GM12878 (cell line): ENCODE data around the gene CRYBG3. TPM values are rescaled to one million over a fixed set of nuclear protein-coding genes. Genes with fewer than 3 reads are reported as not detected.

Source experiments
- ATAC-seq: fragments of 200-7000 bp; cut with Tn5 transposase; 3 replicates; pipeline ENCODE4 v1.9.1; 2020; ENCODE audit warnings: mild to moderate bottlenecking, moderate library complexity
- BruUV-seq: library from RNA; stranded (reverse); fragments of 400-500 nt; replicated peaks from 2 replicates; lab custom pipeline; 2021; lab: Mats Ljungman, UMichigan
- CTCF ChIA-PET: fragments of 300-600 bp; sonication (Branson Sonifier 250); formaldehyde crosslinking; extraction: SDS; loops from one replicate; lab custom pipeline; 2021; ENCODE audit warnings: inconsistent platforms; lab: Yijun Ruan, JAX
- POLR2A ChIA-PET: fragments of 350-600 bp; formaldehyde crosslinking; extraction: SDS; loops from one replicate; lab custom pipeline; 2021; ENCODE audit warnings: inconsistent platforms; lab: Charles Lee
- RAD21 ChIA-PET: fragments of 300-600 bp; sonication (Branson Sonifier 250); formaldehyde crosslinking; loops from one replicate; lab custom pipeline; 2023; ENCODE audit warnings: antibody characterized with exemption; ENCODE audit not compliant: unreplicated experiment; lab: Charles Lee
- SMC1A ChIA-PET: fragments of 300-600 bp; sonication (Branson Sonifier 250); formaldehyde crosslinking; loops from one replicate; lab custom pipeline; 2023; ENCODE audit not compliant: unreplicated experiment, uncharacterized antibody; lab: Charles Lee
- DNase-seq: peaks from one replicate; pipeline ENCODE4 v3.0.0-alpha.2; 2011; ENCODE audit warnings: low read depth, low spot score
- FAIRE-seq: peaks from 3 replicates; lab custom pipeline; 2011; peaks lifted over from hg19 to GRCh38; lab: Jason Lieb, UNC
- H2AFZ ChIP-seq: 2 replicates; pipeline ENCODE4 v1.6.0; 2011; ENCODE audit warnings: low read depth, low read length, control low read depth; ENCODE audit not compliant: control insufficient read depth
- H3K27ac ChIP-seq: 2 replicates; pipeline ENCODE4 v1.5.1; 2011; ENCODE audit warnings: control low read depth; ENCODE audit not compliant: control insufficient read depth, insufficient read depth
- H3K27me3 ChIP-seq, 2 experiments: replicated peaks in 1 of 2; 2 replicates each; pipeline versions ENCODE4 v1.6.0 to v1.6.1; 2011; ENCODE audit warnings: low read length in 1 of 2; ENCODE audit not compliant: control insufficient read depth in 2 of 2, insufficient read depth in 2 of 2
- H3K36me3 ChIP-seq, 2 experiments: 2 replicates each; pipeline ENCODE4 v1.5.1; 2011; ENCODE audit warnings: low read length in 1 of 2; ENCODE audit not compliant: control insufficient read depth in 2 of 2, insufficient read depth in 2 of 2
- H3K4me1 ChIP-seq: 2 replicates; pipeline ENCODE4 v1.6.1; 2011; ENCODE audit warnings: mild to moderate bottlenecking, low read length, moderate library complexity, mixed read lengths; ENCODE audit not compliant: control insufficient read depth, insufficient read depth
- H3K4me2 ChIP-seq: 2 replicates; pipeline ENCODE4 v1.6.0; 2011; ENCODE audit warnings: control low read depth; ENCODE audit not compliant: control insufficient read depth, insufficient read depth
- H3K4me3 ChIP-seq: fragments of 200-600 bp; sonication (generic); 2 replicates; pipeline ENCODE4 v1.5.1; 2016
- H3K79me2 ChIP-seq: 2 replicates; pipeline ENCODE4 v1.6.0; 2011; ENCODE audit warnings: low read length; ENCODE audit not compliant: control insufficient read depth, insufficient read depth
- H3K9ac ChIP-seq: 2 replicates; pipeline ENCODE4 v1.8.0; 2011; ENCODE audit warnings: low read length, control low read depth, mixed read lengths; ENCODE audit not compliant: control insufficient read depth, insufficient read depth
- H3K9me3 ChIP-seq: replicated peaks from 3 replicates; pipeline ENCODE4 v1.5.1; 2011; ENCODE audit warnings: mild to moderate bottlenecking, low read length; ENCODE audit not compliant: control insufficient read depth, insufficient read depth
- H4K20me1 ChIP-seq: 2 replicates; pipeline ENCODE4 v1.6.0; 2011; ENCODE audit not compliant: control insufficient read depth, insufficient read depth
- EP300 ChIP-seq, 2 experiments: fragments of 150-350 bp in 1 of 2; IDR thresholded peaks; 2 replicates each; pipeline ENCODE4 v1.6.1; 2011 to 2012; ENCODE audit warnings: low read depth in 2 of 2, low read length in 2 of 2, borderline replicate concordance in 1 of 2, improper control_type of control experiment in 1 of 2, inconsistent platforms in 1 of 2; ENCODE audit not compliant: control insufficient read depth in 1 of 2
- ZNF24 ChIP-seq: fragments of 450-650 bp; IDR thresholded peaks from 2 replicates; pipeline ENCODE4 v1.6.1; 2017; ENCODE audit warnings: antibody characterized with exemption, mild to moderate bottlenecking
- WGBS: methylation state at CpG from one replicate; pipeline ENCODE4 v1.1.6; 2016; ENCODE audit warnings: low lambda C conversion rate; ENCODE audit not compliant: insufficient replicate concordance, insufficient coverage; ENCODE audit errors: missing lambda C conversion rate; 5-methylcytosine and 5-hydroxymethylcytosine counted together
- in situ Hi-C: fragments of 300-500 bp; cut with MboI; formaldehyde crosslinking; loops from 9 replicates; pipeline ENCODE4 v1.14.3; 2018; ENCODE audit warnings: mixed read lengths
- intact Hi-C: fragments of 100-400 bp; cut with micrococcal nuclease; formaldehyde crosslinking; loops from one replicate; pipeline ENCODE4 v1.14.2; 2022; ENCODE audit not compliant: unreplicated experiment
- polyA plus RNA-seq, 11 experiments: library from polyadenylated mRNA; depleted of rRNA in 4 of 11; unstranded in 6 of 11; stranded (reverse) in 5 of 11; fragments of >200 nt; fragmentation: Nextera tagmentation in 4 of 11; fragmentation: Illumina TruSeq in 1 of 11; extraction: Ambion mirVana in 4 of 11; extraction: Trizol in 1 of 11; gene quantifications; 1 replicate in 1 of 11; 2 replicates in 10 of 11; pipeline versions ENCODE4 v1.2.1 to v1.2.3, GENCODE V29; 2011 to 2016; ENCODE audit warnings: inconsistent platforms in 2 of 11, missing spikeins in 2 of 11, low read depth in 1 of 11
- total RNA-seq, 4 experiments: library from RNA; depleted of rRNA in 3 of 4; stranded (reverse); fragments of >200 nt in 3 of 4; fragmentation: Illumina TruSeq in 1 of 4; extraction: Trizol in 1 of 4; gene quantifications; 2 replicates each; pipeline versions ENCODE4 v1.2.1 to v1.2.3, GENCODE V29; 2013 to 2021
- TF ChIP-seq, protein P1 (sequence below): IDR thresholded peaks from 2 replicates; pipeline ENCODE4 v1.6.1; 2012; ENCODE audit warnings: mild to moderate bottlenecking, low read depth, low read length

The CRYBG3 gene
- total and polyA plus RNA-seq, 10 of the 15 experiments (the other 5 are each of a cell fraction or from before 2014, with no cell fraction given), result 0.11 to 5.4 (median 1.6) TPM

DNA sequence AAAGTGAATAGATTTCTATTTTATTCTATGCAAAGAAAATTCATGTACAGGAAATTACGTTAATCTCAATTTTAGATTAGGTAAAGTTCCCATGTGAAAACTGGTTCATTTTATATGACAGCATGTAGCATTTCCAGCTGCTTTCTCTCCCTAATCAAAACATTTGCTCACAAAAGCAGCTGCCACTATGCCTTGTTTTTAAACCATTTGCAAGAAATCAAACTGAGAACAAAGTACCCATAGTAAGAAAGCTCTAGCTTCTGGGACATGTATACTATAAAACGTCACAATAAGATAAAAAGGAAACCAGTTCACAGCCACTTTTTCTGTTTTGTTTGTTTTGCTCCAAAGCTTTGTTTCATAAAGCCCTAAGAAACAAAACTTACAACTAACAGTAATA lies 5.0 kb upstream of the CRYBG3 start:
- Histone ChIP-seq H3K27me3 (no peaks in the 10 kb centered on the region), H4K20me1 (no peaks in the 10 kb centered on the region), H3K4me2 (no peak overlapping the region), H3K27ac (no peak overlapping the region), H3K9me3 (no peaks in the 10 kb centered on the region), H3K36me3 (no peaks in the 10 kb centered on the region), H3K4me3 (no peak overlapping the region), H3K79me2 (no peaks in the 10 kb centered on the region), H3K4me1 (no peaks in the 10 kb centered on the region; the same call in 1 of the 2 replicates), H2AFZ (no peak overlapping the region), H3K9ac (no peak overlapping the region)
- ATAC-seq, result no peak
- 28% methylated on average over 2 of the region's 2 CpGs for WGBS
- BruUV-seq, result no TSS peak
- FAIRE-seq, result no peak
- POLR2A ChIA-PET, result no interaction called here
- RAD21 ChIA-PET, result no interaction called here
- TF ChIP-seq, protein P1, sequence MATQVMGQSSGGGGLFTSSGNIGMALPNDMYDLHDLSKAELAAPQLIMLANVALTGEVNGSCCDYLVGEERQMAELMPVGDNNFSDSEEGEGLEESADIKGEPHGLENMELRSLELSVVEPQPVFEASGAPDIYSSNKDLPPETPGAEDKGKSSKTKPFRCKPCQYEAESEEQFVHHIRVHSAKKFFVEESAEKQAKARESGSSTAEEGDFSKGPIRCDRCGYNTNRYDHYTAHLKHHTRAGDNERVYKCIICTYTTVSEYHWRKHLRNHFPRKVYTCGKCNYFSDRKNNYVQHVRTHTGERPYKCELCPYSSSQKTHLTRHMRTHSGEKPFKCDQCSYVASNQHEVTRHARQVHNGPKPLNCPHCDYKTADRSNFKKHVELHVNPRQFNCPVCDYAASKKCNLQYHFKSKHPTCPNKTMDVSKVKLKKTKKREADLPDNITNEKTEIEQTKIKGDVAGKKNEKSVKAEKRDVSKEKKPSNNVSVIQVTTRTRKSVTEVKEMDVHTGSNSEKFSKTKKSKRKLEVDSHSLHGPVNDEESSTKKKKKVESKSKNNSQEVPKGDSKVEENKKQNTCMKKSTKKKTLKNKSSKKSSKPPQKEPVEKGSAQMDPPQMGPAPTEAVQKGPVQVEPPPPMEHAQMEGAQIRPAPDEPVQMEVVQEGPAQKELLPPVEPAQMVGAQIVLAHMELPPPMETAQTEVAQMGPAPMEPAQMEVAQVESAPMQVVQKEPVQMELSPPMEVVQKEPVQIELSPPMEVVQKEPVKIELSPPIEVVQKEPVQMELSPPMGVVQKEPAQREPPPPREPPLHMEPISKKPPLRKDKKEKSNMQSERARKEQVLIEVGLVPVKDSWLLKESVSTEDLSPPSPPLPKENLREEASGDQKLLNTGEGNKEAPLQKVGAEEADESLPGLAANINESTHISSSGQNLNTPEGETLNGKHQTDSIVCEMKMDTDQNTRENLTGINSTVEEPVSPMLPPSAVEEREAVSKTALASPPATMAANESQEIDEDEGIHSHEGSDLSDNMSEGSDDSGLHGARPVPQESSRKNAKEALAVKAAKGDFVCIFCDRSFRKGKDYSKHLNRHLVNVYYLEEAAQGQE, result no peak
- TF ChIP-seq ZNF24 (no peak), EP300 (IDR thresholded peaks at IDR 0.05; ENCODE audit: borderline replicate concordance in 1 of 2, control insufficient read depth in 1 of 2, low read depth in 2 of 2, low read length in 2 of 2) (no peak)
- CTCF ChIA-PET, result no interaction called here
- intact Hi-C loops (no loop called here), in situ Hi-C loops (no loop called here)
- SMC1A ChIA-PET, result no interaction called here
- no peak for DNase-seq
